ENCODE measurements around the gene FAM219B. TPM values are rescaled to one million over a fixed set of nuclear protein-coding genes. Genes with fewer than 3 reads are reported as not detected.

The FAM219B gene
- total and polyA plus RNA-seq, 4 donors: 7.5 to 15.6 (median 12.2) TPM

GRCh38 chr15:74903676-74904075 is 3.0 kb downstream of the FAM219B start:
- Histone ChIP-seq H3K4me1 (ENCODE audit: control insufficient read depth in 4 of 4, insufficient read depth in 4 of 4, low read length in 3 of 4) (peaks cover 3 to 22% (median 20%) of the 10 kb centered on the region in 4 donors), H3K4me3 (ENCODE audit: low read depth in 1 of 3, low read length in 3 of 3) (no peak overlapping the region), H3K9me3 (ENCODE audit: control insufficient read depth in 4 of 4, low read length in 3 of 4) (no peaks in the 10 kb centered on the region), H3K36me3 (ENCODE audit: control insufficient read depth in 4 of 4, insufficient read depth in 3 of 4, low read depth in 1 of 4, low read length in 3 of 4) (peaks cover 0 to 33% (median 16%) of the 10 kb centered on the region in 4 donors), H3K9ac (ENCODE audit: low read depth in 1 of 2, low read length in 2 of 2) (no peak overlapping the region), H3K27ac (ENCODE audit: low read depth in 1 of 2, low read length in 2 of 2) (no peak overlapping the region), H3K27me3 (ENCODE audit: control insufficient read depth in 4 of 4, insufficient read depth in 4 of 4, low read length in 3 of 4) (no peaks in the 10 kb centered on the region)
- no peak for DNase-seq (ENCODE audit: low spot score)
- TF ChIP-seq HNF4A (conservative IDR thresholded peaks at IDR 0.05) (no peak), FOXA1 (IDR thresholded peaks at IDR 0.05) (no peak), RXRA (IDR thresholded peaks at IDR 0.05) (no peak), JUND (IDR thresholded peaks at IDR 0.05) (no peak), MAX (IDR thresholded peaks at IDR 0.05) (no peak), EGR1 (IDR thresholded peaks at IDR 0.05; ENCODE audit: low read depth in 2 of 2) (no peak), YY1 (IDR thresholded peaks at IDR 0.05) (no peak), ATF3 (IDR thresholded peaks at IDR 0.05) (no peak), RAD21 (IDR thresholded peaks at IDR 0.05) (no peak), CTCF (IDR thresholded peaks at IDR 0.05; ENCODE audit: low read depth, low read length, missing input control) (no peak), HNF4G (IDR thresholded peaks at IDR 0.05) (no peak), TAF1 (conservative IDR thresholded peaks at IDR 0.05) (no peak), NR2F2 (IDR thresholded peaks at IDR 0.05) (no peak), SP1 (IDR thresholded peaks at IDR 0.05) (no peak), ZBTB33 (IDR thresholded peaks at IDR 0.05) (no peak), FOXA2 (IDR thresholded peaks at IDR 0.05) (no peak)
- WGBS: 97% methylated on average over 1 of the region's 1 CpG

GRCh38 chr15:74902295-74903075 is 4.2 kb downstream of the FAM219B start:
- H3K9ac ChIP-seq (ENCODE audit: low read depth in 1 of 2, low read length in 2 of 2): no peak overlapping the region
- H3K4me3 ChIP-seq (ENCODE audit: low read depth in 1 of 3, low read length in 3 of 3): no peak overlapping the region
- DNase-seq (ENCODE audit: low spot score): no peak
- TF ChIP-seq HNF4A (conservative IDR thresholded peaks at IDR 0.05) (no peak), FOXA2 (IDR thresholded peaks at IDR 0.05) (no peak)
- no peaks in the 10 kb centered on the region for H3K27me3 ChIP-seq (ENCODE audit: control insufficient read depth in 4 of 4, insufficient read depth in 4 of 4, low read length in 3 of 4)
- 90% methylated on average over 4 of the region's 4 CpGs for WGBS
- H3K9me3 ChIP-seq (ENCODE audit: control insufficient read depth in 4 of 4, low read length in 3 of 4): no peaks in the 10 kb centered on the region
- H3K4me1 ChIP-seq (ENCODE audit: control insufficient read depth in 4 of 4, insufficient read depth in 4 of 4, low read length in 3 of 4): peaks cover 3 to 21% (median 18%) of the 10 kb centered on the region in 4 donors
- H3K27ac ChIP-seq (ENCODE audit: low read depth in 1 of 2, low read length in 2 of 2): no peak overlapping the region
- peaks cover 0 to 35% (median 18%) of the 10 kb centered on the region in 4 donors for H3K36me3 ChIP-seq (ENCODE audit: control insufficient read depth in 4 of 4, insufficient read depth in 3 of 4, low read depth in 1 of 4, low read length in 3 of 4)

All from liver (tissue), 9 donors.